Muscle layer of colon (tissue), 2 donors: ENCODE data around the gene RNLS.

Experiments used
- H3K27ac ChIP-seq: one replicate; pipeline ENCODE4 v1.7.0; 2013; ENCODE audit warnings: low read depth, mild to moderate bottlenecking, low read length, moderate library complexity
- H3K27me3 ChIP-seq, 2 donors: one replicate each; pipeline ENCODE4 v1.7.0; 2013; ENCODE audit warnings: low read length in 2 of 2, mild to moderate bottlenecking in 2 of 2; ENCODE audit not compliant: insufficient read depth in 2 of 2, control insufficient read depth in 1 of 2
- H3K36me3 ChIP-seq: one replicate; pipeline ENCODE4 v1.7.0; 2013; ENCODE audit warnings: mild to moderate bottlenecking, low read length; ENCODE audit not compliant: insufficient read depth
- H3K4me1 ChIP-seq: one replicate; pipeline ENCODE4 v1.7.0; 2013; ENCODE audit warnings: mild to moderate bottlenecking, low read length; ENCODE audit not compliant: insufficient read depth
- H3K4me3 ChIP-seq, 2 donors: one replicate each; pipeline ENCODE4 v1.7.0; 2013; ENCODE audit warnings: low read length in 2 of 2, low read depth in 1 of 2, mild to moderate bottlenecking in 1 of 2, moderate library complexity in 1 of 2
- H3K9ac ChIP-seq: one replicate; pipeline ENCODE4 v1.7.0; 2013; ENCODE audit warnings: low read length
- H3K9me3 ChIP-seq: one replicate; pipeline ENCODE4 v1.7.0; 2013; ENCODE audit warnings: mild to moderate bottlenecking, low read length
- donor health status: abdominal sarcoma.
- donor health status: Adenocarcinoma of cecum.

Gene RNLS

DNA sequence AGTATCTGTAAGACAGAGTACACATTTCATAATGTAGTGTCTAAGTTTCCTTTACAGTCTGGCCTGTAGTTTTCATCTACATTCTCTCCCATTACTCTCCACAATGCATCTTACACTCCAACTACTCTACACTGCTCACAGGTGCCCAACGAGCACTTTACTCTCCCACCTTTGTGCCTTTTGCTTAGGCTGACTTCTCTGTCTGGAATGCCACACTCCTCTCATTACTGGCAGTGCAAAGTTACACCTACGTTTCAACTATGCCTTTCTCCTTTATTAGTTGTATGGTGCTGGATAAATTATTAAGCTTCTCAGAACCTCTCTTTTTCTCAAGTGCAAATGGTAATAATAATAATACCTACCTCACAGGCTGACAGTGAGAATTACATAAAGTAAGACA is 70.5 kb downstream of the RNLS start:
- Histone ChIP-seq H3K36me3 (no peaks in the 10 kb centered on the region), H3K27ac (no peak overlapping the region), H3K4me1 (no peaks in the 10 kb centered on the region), H3K4me3 (no peak overlapping the region), H3K9ac (no peak overlapping the region), H3K27me3 (no peaks in the 10 kb centered on the region), H3K9me3 (no peaks in the 10 kb centered on the region)

DNA sequence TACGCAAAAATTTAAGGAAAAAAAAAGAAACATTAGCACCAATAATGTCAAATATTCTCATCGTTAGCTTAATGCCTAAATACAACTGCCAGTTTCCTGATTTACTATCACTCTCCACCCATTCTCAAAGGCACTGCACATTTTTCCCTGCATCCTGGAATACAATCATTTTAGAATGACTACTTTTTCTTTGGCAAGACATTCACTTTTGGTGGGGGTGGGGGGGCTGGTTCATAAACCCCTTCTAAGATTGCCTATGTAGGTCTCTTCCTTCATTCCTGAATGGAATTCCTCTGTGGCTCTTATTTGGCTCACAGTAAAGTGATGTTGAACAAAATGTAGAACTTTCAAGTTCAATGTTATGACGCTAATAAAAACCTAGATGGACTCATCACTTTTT is 74.3 kb downstream of the RNLS start:
- Histone ChIP-seq H3K9ac (no peak overlapping the region), H3K27ac (no peak overlapping the region), H3K27me3 (no peaks in the 10 kb centered on the region), H3K4me1 (no peaks in the 10 kb centered on the region), H3K4me3 (no peak overlapping the region), H3K9me3 (no peaks in the 10 kb centered on the region), H3K36me3 (no peaks in the 10 kb centered on the region)

DNA sequence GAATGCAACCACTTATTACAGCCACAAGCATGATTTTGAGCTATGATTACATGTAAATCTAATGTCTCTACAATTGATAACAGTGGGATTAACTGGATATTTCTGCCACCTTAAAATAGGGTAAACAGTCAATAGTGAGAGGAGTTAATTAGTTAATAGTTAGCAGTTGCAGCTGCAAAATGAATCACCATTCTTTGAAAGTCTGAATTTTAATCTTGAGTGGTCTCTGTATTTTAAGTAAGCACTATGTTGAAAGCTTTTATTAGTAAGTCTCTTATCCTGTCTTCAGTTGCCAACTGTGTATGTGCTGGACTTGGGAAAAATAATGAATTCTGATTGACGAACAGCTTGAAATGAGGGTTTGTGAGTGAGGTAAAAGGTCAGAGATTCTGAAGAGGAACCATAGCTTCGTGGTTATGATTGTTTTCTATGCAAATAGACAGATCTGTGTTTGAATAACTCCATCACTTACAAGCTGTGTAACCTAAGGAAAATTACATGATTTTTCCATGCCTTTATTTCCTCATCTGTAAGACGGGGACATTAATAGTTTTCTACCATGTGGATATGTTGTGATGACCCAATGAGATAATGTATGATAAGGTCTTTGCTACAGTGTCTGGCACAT is 75.2 kb downstream of the RNLS start:
- no peaks in the 10 kb centered on the region for H3K27me3 ChIP-seq
- no peaks in the 10 kb centered on the region for H3K4me1 ChIP-seq
- H3K36me3 ChIP-seq, result no peaks in the 10 kb centered on the region
- no peak overlapping the region for H3K9ac ChIP-seq
- H3K27ac ChIP-seq, result no peak overlapping the region
- H3K9me3 ChIP-seq, result no peaks in the 10 kb centered on the region
- no peak overlapping the region for H3K4me3 ChIP-seq

GRCh38 chr10:88507404-88507803 is 75.7 kb downstream of the RNLS start:
- no peaks in the 10 kb centered on the region for H3K27me3 ChIP-seq
- H3K9me3 ChIP-seq, result no peaks in the 10 kb centered on the region
- H3K9ac ChIP-seq, result no peak overlapping the region
- no peak overlapping the region for H3K4me3 ChIP-seq
- no peaks in the 10 kb centered on the region for H3K4me1 ChIP-seq
- H3K36me3 ChIP-seq, result no peaks in the 10 kb centered on the region
- H3K27ac ChIP-seq, result no peak overlapping the region

DNA sequence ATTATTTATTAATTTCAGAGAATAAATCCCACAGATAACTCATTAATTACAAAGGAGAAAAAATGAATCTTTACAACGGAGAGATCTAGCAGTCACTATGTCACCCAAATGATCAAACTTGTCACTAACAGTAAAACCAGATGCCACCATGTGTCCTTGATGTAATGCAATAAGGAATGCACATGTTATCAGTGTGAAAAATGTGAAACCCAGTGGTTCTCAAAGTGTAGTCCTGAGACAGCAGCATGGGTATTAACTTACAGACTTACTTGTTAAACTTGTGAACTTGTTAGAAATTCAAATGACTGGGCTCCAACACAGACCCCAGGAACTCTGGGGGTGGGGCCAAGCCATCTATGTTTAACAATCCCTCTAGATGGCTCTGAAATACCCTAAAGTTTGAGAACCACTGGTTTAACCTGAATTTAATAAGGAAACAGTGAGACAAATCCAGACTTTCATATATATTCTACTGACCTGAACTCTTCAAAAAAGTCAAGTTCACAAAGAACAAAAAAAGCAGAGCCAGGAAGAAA is 77.4 kb downstream of the RNLS start:
- Histone ChIP-seq H3K27ac (no peak overlapping the region), H3K36me3 (no peaks in the 10 kb centered on the region), H3K9ac (no peak overlapping the region), H3K4me3 (no peak overlapping the region), H3K27me3 (no peaks in the 10 kb centered on the region), H3K9me3 (no peaks in the 10 kb centered on the region), H3K4me1 (no peaks in the 10 kb centered on the region)

GRCh38 chr10:88505265-88505664 is 77.9 kb downstream of the RNLS start:
- Histone ChIP-seq H3K4me3 (no peak overlapping the region), H3K27me3 (no peaks in the 10 kb centered on the region), H3K9ac (no peak overlapping the region), H3K4me1 (no peaks in the 10 kb centered on the region), H3K27ac (no peak overlapping the region), H3K36me3 (no peaks in the 10 kb centered on the region), H3K9me3 (no peaks in the 10 kb centered on the region)

DNA sequence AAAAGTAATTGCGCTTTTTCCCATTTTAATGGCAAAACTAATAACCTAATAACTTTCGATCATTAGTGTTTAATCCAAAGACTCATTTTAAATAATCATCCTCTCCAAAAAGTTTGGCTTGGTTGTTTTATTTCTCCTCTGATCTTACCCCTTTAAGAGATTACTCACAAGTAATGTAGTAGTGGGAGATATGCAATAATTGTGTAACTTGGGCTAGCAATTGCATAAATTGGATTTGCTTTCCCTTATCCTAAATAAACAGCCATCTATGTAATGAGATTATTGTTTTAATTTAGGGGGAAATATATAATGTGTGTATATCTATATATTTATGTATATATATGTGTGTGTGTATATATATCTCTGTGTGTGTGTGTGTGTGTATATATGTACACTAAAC is 82.5 kb downstream of the RNLS start:
- Histone ChIP-seq H3K4me3 (no peak overlapping the region), H3K36me3 (no peaks in the 10 kb centered on the region), H3K9me3 (no peaks in the 10 kb centered on the region), H3K4me1 (peaks cover 3% of the 10 kb centered on the region), H3K27me3 (no peaks in the 10 kb centered on the region), H3K27ac (no peak overlapping the region), H3K9ac (no peak overlapping the region)

GRCh38 chr10:88499569-88500470 is 83.3 kb downstream of the RNLS start:
- Histone ChIP-seq H3K9me3 (no peaks in the 10 kb centered on the region), H3K27ac (no peak overlapping the region), H3K4me3 (no peak overlapping the region), H3K36me3 (no peaks in the 10 kb centered on the region), H3K27me3 (no peaks in the 10 kb centered on the region), H3K4me1 (peaks cover 3% of the 10 kb centered on the region), H3K9ac (no peak overlapping the region)

GRCh38 chr10:88497913-88498312 is 85.2 kb downstream of the RNLS start:
- no peaks in the 10 kb centered on the region for H3K9me3 ChIP-seq
- H3K36me3 ChIP-seq, result no peaks in the 10 kb centered on the region
- no peak overlapping the region for H3K9ac ChIP-seq
- H3K27me3 ChIP-seq, result no peaks in the 10 kb centered on the region
- no peak overlapping the region for H3K27ac ChIP-seq
- H3K4me1 ChIP-seq, result peaks cover 8% of the 10 kb centered on the region
- H3K4me3 ChIP-seq, result no peak overlapping the region

GRCh38 chr10:88494537-88494936 is 88.6 kb downstream of the RNLS start:
- Histone ChIP-seq H3K9me3 (no peaks in the 10 kb centered on the region), H3K27ac (no peak overlapping the region), H3K4me3 (no peak overlapping the region), H3K9ac (no peak overlapping the region), H3K27me3 (no peaks in the 10 kb centered on the region), H3K4me1 (peaks cover 8% of the 10 kb centered on the region), H3K36me3 (no peaks in the 10 kb centered on the region)

DNA sequence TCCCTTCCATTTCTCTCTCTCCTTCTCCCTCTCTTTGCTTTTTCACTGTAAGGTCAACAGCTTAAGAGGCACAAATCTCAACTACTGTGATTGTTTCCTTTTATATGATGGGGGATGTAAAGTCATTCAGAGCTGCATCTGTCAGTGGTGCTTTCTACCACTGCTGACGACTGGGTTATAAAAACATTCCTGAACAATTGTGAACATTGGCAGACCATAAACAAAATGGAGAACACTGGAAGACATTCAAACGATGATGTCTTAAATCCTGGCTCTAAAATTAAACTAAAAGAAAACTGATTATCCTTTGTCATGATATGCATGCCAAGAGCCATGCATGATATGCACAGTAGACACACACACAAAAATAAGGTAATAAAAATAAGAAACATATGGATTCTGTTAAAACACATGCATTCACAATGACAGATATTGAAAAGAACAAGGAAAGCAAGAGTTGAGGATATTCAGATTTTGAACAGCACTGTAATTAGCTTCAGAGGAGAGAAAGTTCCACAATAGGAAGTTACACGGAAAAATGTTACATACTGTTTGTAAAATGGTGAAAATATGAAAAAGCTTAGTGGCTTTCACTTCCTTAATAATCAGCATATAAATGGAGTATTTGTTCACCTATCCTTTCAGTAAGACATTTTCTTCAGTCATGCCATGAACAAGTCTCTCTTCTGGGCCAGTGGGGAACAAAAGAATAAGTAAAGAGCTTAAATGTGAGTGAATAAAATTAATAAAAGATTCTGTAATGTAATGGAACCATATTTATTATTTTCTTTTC is 89.2 kb downstream of the RNLS start:
- Histone ChIP-seq H3K36me3 (no peaks in the 10 kb centered on the region), H3K9ac (no peak overlapping the region), H3K27ac (no peak overlapping the region), H3K4me3 (no peak overlapping the region), H3K27me3 (no peaks in the 10 kb centered on the region), H3K9me3 (no peaks in the 10 kb centered on the region), H3K4me1 (peaks cover 15% of the 10 kb centered on the region)
